Activated T-cell treated with anti-CD3 and anti-CD28 coated beads, Interleukin-2, amount 50 U/mL, for 72 hours (primary cell): ENCODE results near the gene TTC16. TPM values are rescaled to one million over a fixed set of nuclear protein-coding genes. Genes with fewer than 3 reads are reported as not detected.
A peak's percentile ranks its signal among the peaks of the same experiment; 100 is the strongest.

Experiments used
- ATAC-seq, 2 donors: fragments of 150-1000 bp; cut with Tn5 transposase; replicated peaks in 1 of 2; 2 replicates each; pipeline ENCODE4 v1.10.0; 2021; ENCODE audit warnings: moderate library complexity in 2 of 2, mild to moderate bottlenecking in 1 of 2
- DNase-seq, 2 donors: peaks; one replicate each; pipeline ENCODE4 v3.0.0; 2021 to 2022; ENCODE audit warnings: mixed read lengths in 1 of 2
- H3K27ac Mint-ChIP-seq: one replicate; pipeline ENCODE4 v1.8.0; 2022; ENCODE audit warnings: mild to moderate bottlenecking, moderate library complexity, mixed read lengths
- H3K27me3 Mint-ChIP-seq: one replicate; pipeline ENCODE4 v1.8.0; 2022; ENCODE audit warnings: low read depth, mixed read lengths
- H3K36me3 Mint-ChIP-seq, 2 donors: one replicate each; pipeline ENCODE4 v1.8.0; 2022; ENCODE audit warnings: mixed read lengths in 2 of 2, mild to moderate bottlenecking in 1 of 2; ENCODE audit not compliant: insufficient read depth in 2 of 2
- H3K4me1 Mint-ChIP-seq: one replicate; pipeline ENCODE4 v1.8.0; 2022; ENCODE audit warnings: low read depth, mixed read lengths
- H3K4me3 Mint-ChIP-seq, 2 donors: one replicate each; pipeline ENCODE4 v1.8.0; 2022; ENCODE audit warnings: mild to moderate bottlenecking in 2 of 2, mixed read lengths in 2 of 2, moderate library complexity in 2 of 2
- H3K9me3 Mint-ChIP-seq, 2 donors: one replicate each; pipeline ENCODE4 v1.8.0; 2022; ENCODE audit warnings: mixed read lengths in 2 of 2
- total RNA-seq, 2 donors: library from RNA; stranded (reverse); gene quantifications; one replicate each; pipeline ENCODE4 v1.2.3, GENCODE V29; 2022

Gene TTC16
- total RNA-seq, 2 donors from 2014 or later = 0.55 to 5.3 TPM

- H3K4me3 Mint-ChIP-seq = no peak overlapping the region
- H3K9me3 Mint-ChIP-seq = no peaks in the 10 kb centered on the region
- no peak overlapping the region for H3K27ac Mint-ChIP-seq
- DNase-seq = no peak
- peaks cover 24% of the 10 kb centered on the region for H3K4me1 Mint-ChIP-seq
- ATAC-seq = no peak
- H3K36me3 Mint-ChIP-seq = no peaks in the 10 kb centered on the region
- no peaks in the 10 kb centered on the region for H3K27me3 Mint-ChIP-seq
These were observed 12.5 kb upstream of the TTC16 start for GRCh38 chr9:127703289-127703946.

DNA sequence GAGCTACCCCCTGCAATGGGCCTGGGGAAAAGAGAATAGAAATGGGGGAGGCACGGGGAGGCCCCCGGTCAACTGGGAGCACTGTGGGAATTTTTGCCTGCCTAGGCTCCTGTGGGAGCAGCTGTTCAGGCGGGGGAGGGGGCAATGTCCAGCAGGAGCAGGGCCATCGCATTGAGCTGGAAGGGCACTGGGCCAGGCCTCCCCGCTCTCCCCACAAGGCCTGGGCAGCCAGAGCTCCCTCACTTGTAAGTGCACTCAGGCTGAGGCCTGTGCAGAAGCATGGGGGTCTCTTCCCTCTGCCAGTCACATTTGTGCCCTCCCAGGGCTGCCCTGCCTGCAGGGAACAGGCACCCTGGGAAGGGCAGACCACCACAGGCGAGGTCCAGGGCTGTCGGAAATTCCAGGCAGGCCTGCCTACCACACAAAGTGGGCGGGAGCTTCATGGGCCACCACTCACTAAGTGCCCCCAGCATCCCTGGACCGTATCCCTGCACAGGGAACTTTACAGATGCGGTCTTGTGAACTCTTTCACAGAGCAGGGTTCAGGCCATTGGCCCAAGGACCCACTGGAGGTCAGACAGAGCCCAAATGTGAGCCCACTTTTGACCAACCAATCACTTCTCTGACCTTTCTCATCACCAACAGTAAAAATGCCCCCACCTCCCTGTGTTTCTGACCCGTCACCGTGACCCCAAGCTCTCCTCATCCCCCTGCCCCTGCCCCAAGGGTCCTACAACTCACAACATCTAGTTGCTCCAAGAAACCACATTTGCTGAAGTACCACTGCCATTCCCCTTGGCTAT is 10.1 kb upstream of the TTC16 start:
- ATAC-seq (no peak), DNase-seq (no peak)
- H3K27ac Mint-ChIP-seq = no peak overlapping the region
- H3K36me3 Mint-ChIP-seq = no peaks in the 10 kb centered on the region
- no peaks in the 10 kb centered on the region for H3K9me3 Mint-ChIP-seq
- H3K4me1 Mint-ChIP-seq = peaks cover 13% of the 10 kb centered on the region
- H3K4me3 Mint-ChIP-seq = no peak overlapping the region
- no peaks in the 10 kb centered on the region for H3K27me3 Mint-ChIP-seq

DNA sequence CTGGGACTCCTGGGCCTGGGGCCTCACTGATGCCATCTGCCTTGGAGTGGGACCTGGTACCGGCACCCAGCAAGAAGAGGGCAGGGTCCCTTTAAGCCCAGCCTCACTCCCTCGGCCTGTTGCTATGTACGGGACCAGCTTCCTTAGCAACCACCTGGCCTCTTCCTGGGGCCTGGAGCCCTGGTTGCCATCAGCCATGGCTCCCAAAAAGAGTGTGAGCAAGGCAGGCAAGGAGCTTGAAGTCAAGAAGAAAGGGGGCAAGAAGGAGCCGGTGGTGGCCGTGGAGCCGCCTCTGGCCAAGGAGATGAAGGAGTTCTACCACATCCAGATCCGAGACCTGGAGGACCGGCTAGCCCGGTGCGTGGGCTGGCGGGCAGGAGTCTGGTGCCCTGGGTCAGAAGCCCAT is 9.0 kb upstream of the TTC16 start, which contains the start of gene CFAP157:
TSS of gene CFAP157 (plus strand) at position 153 of the 406 bp plus-strand sequence. CDS start at position 197, 44 bp downstream.
- H3K4me1 Mint-ChIP-seq = peaks cover 23% of the 10 kb centered on the region
- no peaks in the 10 kb centered on the region for H3K27me3 Mint-ChIP-seq
- no peak for ATAC-seq
- DNase-seq = no peak
- H3K27ac Mint-ChIP-seq = peak within 1 kb of the TSS; percentile 57
- H3K4me3 Mint-ChIP-seq = no peak within 1 kb of the TSS
- no peaks in the 10 kb centered on the region for H3K36me3 Mint-ChIP-seq
- H3K9me3 Mint-ChIP-seq = no peaks in the 10 kb centered on the region

DNA sequence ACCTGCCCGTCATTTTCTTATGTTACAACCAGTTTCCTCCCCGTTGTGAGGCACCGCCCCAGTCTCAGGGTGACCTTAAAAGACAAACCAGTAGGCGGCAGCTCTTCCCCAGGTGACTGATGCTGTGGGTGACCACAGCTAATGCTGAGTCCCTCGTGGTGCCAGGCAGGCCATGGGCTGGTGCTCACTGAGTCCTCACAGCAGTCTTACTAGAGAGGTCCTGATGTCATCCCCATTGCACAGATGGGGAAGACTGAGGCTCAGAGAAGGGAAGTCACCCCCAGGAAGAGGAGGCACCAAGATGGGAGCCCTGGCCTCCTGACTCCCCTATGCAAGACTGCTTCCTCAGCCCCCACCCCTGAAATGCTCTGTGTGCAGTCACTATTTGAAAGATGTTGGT is 8.1 kb upstream of the TTC16 start:
- no peak overlapping the region for H3K4me3 Mint-ChIP-seq
- ATAC-seq = peak; percentile 79 to 93
- no peaks in the 10 kb centered on the region for H3K36me3 Mint-ChIP-seq

GRCh38 chr9:127708952-127709587 is 6.8 kb upstream of the TTC16 start:
- DNase-seq (no peak), ATAC-seq (no peak)
- Mint-ChIP-seq H3K27ac (no peak overlapping the region), H3K4me3 (no peak overlapping the region), H3K9me3 (no peaks in the 10 kb centered on the region), H3K4me1 (peaks cover 23% of the 10 kb centered on the region), H3K27me3 (no peaks in the 10 kb centered on the region), H3K36me3 (no peaks in the 10 kb centered on the region)

More for the DNA sequence above, 8.1 kb upstream of the TTC16 start:
- Mint-ChIP-seq H3K27me3 (no peaks in the 10 kb centered on the region), H3K9me3 (no peaks in the 10 kb centered on the region), H3K27ac (peak overlapping the region; percentile 57), H3K4me1 (peaks cover 23% of the 10 kb centered on the region)
- DNase-seq = peak; percentile 38 to 67

DNA sequence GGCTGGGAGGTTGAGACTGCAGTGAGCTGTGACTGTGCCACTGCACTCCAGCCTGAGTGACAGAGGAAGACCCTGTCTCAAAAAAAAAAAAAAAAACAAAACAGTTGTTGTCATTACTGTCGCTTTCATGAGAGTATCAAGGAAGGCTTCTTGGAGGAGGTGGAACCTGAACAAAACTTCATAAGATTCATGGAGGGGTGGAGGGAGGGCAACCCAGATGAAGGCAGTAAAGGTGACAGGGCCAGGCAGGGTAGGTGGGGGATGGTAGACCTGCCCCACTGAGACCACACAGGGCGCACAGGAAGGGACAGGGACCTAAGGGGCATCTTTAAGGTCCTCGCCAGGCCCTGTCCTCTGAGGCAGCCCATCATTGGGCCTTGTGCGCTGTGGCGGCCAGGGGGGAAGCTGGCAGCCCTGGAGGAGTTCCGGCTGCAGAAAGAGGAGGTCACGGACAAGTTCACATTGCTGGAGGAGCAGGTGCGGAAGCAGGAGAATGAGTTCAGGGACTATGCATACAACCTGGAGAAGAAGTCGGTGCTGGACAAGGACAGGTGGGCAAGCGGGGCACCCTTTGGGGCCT is 5.6 kb upstream of the TTC16 start:
- Mint-ChIP-seq H3K4me1 (peaks cover 27% of the 10 kb centered on the region), H3K36me3 (no peaks in the 10 kb centered on the region), H3K27ac (no peak overlapping the region), H3K9me3 (no peaks in the 10 kb centered on the region), H3K27me3 (no peaks in the 10 kb centered on the region), H3K4me3 (no peak overlapping the region)
- ATAC-seq (no peak), DNase-seq (no peak)

DNA sequence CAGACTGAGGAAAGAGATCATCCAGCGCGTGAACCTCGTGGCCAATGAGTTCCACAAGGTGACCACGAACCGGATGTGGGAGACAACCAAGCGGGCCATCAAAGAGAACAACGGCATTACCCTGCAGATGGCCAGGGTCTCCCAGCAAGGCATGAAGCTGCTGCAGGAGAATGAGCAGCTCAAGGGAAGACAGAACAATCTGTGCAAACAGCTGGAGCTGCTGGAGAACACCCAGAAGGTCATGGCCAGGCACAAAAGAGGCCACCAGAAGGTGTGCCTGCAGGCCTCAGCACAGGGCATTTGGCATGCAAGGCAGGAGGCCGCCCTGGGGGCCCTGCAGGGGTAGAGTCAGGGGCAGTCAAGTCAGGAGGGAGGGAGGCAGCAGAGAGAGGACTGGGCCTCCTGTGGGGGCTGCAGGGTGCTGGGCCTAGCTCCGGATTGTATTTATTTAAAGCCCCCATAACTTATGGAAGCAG is 4.6 kb upstream of the TTC16 start:
- Mint-ChIP-seq H3K4me1 (peaks cover 33% of the 10 kb centered on the region), H3K27ac (no peak overlapping the region), H3K27me3 (no peaks in the 10 kb centered on the region), H3K4me3 (no peak overlapping the region), H3K9me3 (no peaks in the 10 kb centered on the region), H3K36me3 (peaks cover 1 to 2% of the 10 kb centered on the region in 2 donors)
- peak in 1 of 2 donors; percentile 16 for DNase-seq
- no peak for ATAC-seq

GRCh38 chr9:127711831-127712274 is 4.0 kb upstream of the TTC16 start:
- H3K36me3 Mint-ChIP-seq = peaks cover 1 to 2% of the 10 kb centered on the region in 2 donors
- peaks cover 35% of the 10 kb centered on the region for H3K4me1 Mint-ChIP-seq
- H3K27me3 Mint-ChIP-seq = no peaks in the 10 kb centered on the region
- DNase-seq = no peak
- no peak overlapping the region for H3K27ac Mint-ChIP-seq
- no peak for ATAC-seq
- no peak overlapping the region for H3K4me3 Mint-ChIP-seq
- no peaks in the 10 kb centered on the region for H3K9me3 Mint-ChIP-seq

DNA sequence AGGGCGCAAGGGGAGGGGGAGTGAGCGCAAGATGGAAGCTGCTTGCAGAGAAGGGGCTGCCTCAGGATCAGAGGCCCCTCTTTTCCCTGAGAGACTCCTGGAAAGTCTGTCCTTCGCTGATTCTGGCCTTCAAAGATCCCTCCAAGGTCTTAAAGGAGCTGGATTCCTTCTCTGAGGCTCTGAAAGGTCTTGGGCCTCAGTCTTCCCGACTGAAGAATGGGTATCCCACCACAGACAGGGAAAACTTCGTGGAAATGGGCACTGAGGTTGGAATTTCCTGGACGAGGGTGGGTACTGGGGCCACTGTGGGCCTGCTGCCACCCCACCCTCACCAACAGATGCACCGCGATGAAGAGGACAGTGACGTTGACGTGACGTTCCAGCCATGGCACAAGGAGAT is 3.5 kb upstream of the TTC16 start:
- Mint-ChIP-seq H3K4me1 (peaks cover 35% of the 10 kb centered on the region), H3K9me3 (no peaks in the 10 kb centered on the region), H3K4me3 (no peak overlapping the region), H3K36me3 (peaks cover 1 to 2% of the 10 kb centered on the region in 2 donors), H3K27ac (no peak overlapping the region), H3K27me3 (no peaks in the 10 kb centered on the region)
- no peak for ATAC-seq
- no peak for DNase-seq

GRCh38 chr9:127712867-127713266 is 3.0 kb upstream of the TTC16 start:
- ATAC-seq = no peak
- peaks cover 30% of the 10 kb centered on the region for H3K4me1 Mint-ChIP-seq
- H3K4me3 Mint-ChIP-seq = no peak overlapping the region
- no peak for DNase-seq
- no peaks in the 10 kb centered on the region for H3K9me3 Mint-ChIP-seq
- peaks cover 1 to 2% of the 10 kb centered on the region in 2 donors for H3K36me3 Mint-ChIP-seq
- H3K27ac Mint-ChIP-seq = no peak overlapping the region
- no peaks in the 10 kb centered on the region for H3K27me3 Mint-ChIP-seq

- Mint-ChIP-seq H3K27ac (no peak overlapping the region), H3K36me3 (peaks cover 1 to 2% of the 10 kb centered on the region in 2 donors), H3K4me3 (peak overlapping the region; percentile 88 to 99), H3K9me3 (no peaks in the 10 kb centered on the region), H3K27me3 (no peaks in the 10 kb centered on the region), H3K4me1 (peaks cover 31% of the 10 kb centered on the region)
- DNase-seq = no peak
- no peak for ATAC-seq
These were observed 1.7 kb upstream of the TTC16 start for GRCh38 chr9:127714020-127714750.

GRCh38 chr9:127714951-127715469 is 869 bp upstream of the TTC16 start:
- peaks cover 1 to 2% of the 10 kb centered on the region in 2 donors for H3K36me3 Mint-ChIP-seq
- H3K4me3 Mint-ChIP-seq = peak overlapping the region; percentile 88 to 99
- no peaks in the 10 kb centered on the region for H3K9me3 Mint-ChIP-seq
- peak; percentile 11 to 20 for ATAC-seq
- DNase-seq = peak; percentile 28 to 32
- peaks cover 38% of the 10 kb centered on the region for H3K4me1 Mint-ChIP-seq
- H3K27me3 Mint-ChIP-seq = no peaks in the 10 kb centered on the region
- H3K27ac Mint-ChIP-seq = peak overlapping the region; percentile 61
